Vagina (tissue), 2 donors: ENCODE measurements around the gene IL1RAPL1. TPM values are rescaled to one million over a fixed set of nuclear protein-coding genes. Genes with fewer than 3 reads are reported as not detected.

Source experiments
- DNase-seq, 2 donors: peaks; one replicate each; pipeline ENCODE4 v3.0.0-alpha.2; 2017; ENCODE audit errors: extremely low spot score in 2 of 2
- H3K27ac ChIP-seq: fragments of 200-600 bp; sonication (generic); one replicate; pipeline ENCODE4 v1.5.1; 2019
- H3K27me3 ChIP-seq: fragments of 200-600 bp; sonication (generic); one replicate; pipeline ENCODE4 v1.5.1; 2019
- H3K36me3 ChIP-seq, 2 donors: fragments of 200-600 bp; sonication (generic); one replicate each; pipeline ENCODE4 v1.5.1; 2017 to 2019
- H3K4me1 ChIP-seq: fragments of 200-600 bp; sonication (generic); one replicate; pipeline ENCODE4 v1.5.1; 2019
- H3K4me3 ChIP-seq, 2 donors: fragments of 200-600 bp; sonication (generic); 1 replicate in 1 of 2; 2 replicates in 1 of 2; pipeline ENCODE4 v1.5.1; 2016 to 2019
- H3K9me3 ChIP-seq: fragments of 200-600 bp; sonication (generic); one replicate; pipeline ENCODE4 v1.5.1; 2019
- CTCF ChIP-seq, 3 experiments: fragments of 450-650 bp in 2 of 3; fragments of 200-600 bp in 1 of 3; sonication (generic) in 1 of 3; IDR thresholded peaks; one replicate each; pipeline ENCODE4 v1.5.1; 2017 to 2019; ENCODE audit warnings: antibody characterized with exemption in 3 of 3, mild to moderate bottlenecking in 2 of 3, moderate library complexity in 2 of 3
- POLR2A ChIP-seq, 2 donors: fragments of 450-650 bp; IDR thresholded peaks; one replicate each; pipeline ENCODE4 v1.6.1; 2017; ENCODE audit warnings: antibody characterized with exemption in 2 of 2, mild to moderate bottlenecking in 2 of 2, moderate library complexity in 2 of 2
- POLR2AphosphoS5 ChIP-seq, 2 donors: sonication (generic); formaldehyde crosslinking; IDR thresholded peaks; one replicate each; pipeline ENCODE4 v1.9.0; 2017; ENCODE audit warnings: antibody characterized with exemption in 2 of 2, mild to moderate bottlenecking in 2 of 2, low read depth in 1 of 2; ENCODE audit not compliant: insufficient read depth in 1 of 2
- intact Hi-C: fragments of 100-400 bp; cut with DNase I; formaldehyde crosslinking; loops from one replicate; pipeline ENCODE4 v1.15.1; 2023
- total RNA-seq: library from RNA; depleted of rRNA; stranded (reverse); fragments of >200 nt; gene quantifications from one replicate; pipeline ENCODE4 v1.2.3, GENCODE V29; 2016

Gene IL1RAPL1
- total RNA-seq, 1 donor from 2014 or later = not detected

GRCh38 chrX:28960063-28960462, 372.8 kb downstream of the IL1RAPL1 start:
- H3K9me3 ChIP-seq = no peaks in the 10 kb centered on the region
- TF ChIP-seq POLR2A (IDR thresholded peaks at IDR 0.05) (no peak), POLR2AphosphoS5 (IDR thresholded peaks at IDR 0.05; ENCODE audit: insufficient read depth in 1 of 2, low read depth in 1 of 2) (no peak), CTCF (IDR thresholded peaks at IDR 0.05) (no peak)
- intact Hi-C loops = no loop called here
- DNase-seq = no peak
- no peak overlapping the region for H3K27ac ChIP-seq
- H3K36me3 ChIP-seq = no peaks in the 10 kb centered on the region
- H3K4me1 ChIP-seq = no peaks in the 10 kb centered on the region
- no peaks in the 10 kb centered on the region for H3K27me3 ChIP-seq
- no peak overlapping the region for H3K4me3 ChIP-seq

- no peaks in the 10 kb centered on the region for H3K27me3 ChIP-seq
- H3K9me3 ChIP-seq = no peaks in the 10 kb centered on the region
- H3K4me3 ChIP-seq = no peak overlapping the region
- no peak overlapping the region for H3K27ac ChIP-seq
- DNase-seq = no peak
- TF ChIP-seq POLR2A (IDR thresholded peaks at IDR 0.05) (no peak), POLR2AphosphoS5 (IDR thresholded peaks at IDR 0.05; ENCODE audit: insufficient read depth in 1 of 2, low read depth in 1 of 2) (no peak), CTCF (IDR thresholded peaks at IDR 0.05) (no peak)
- H3K36me3 ChIP-seq = no peaks in the 10 kb centered on the region
- intact Hi-C loops = no loop called here
- no peaks in the 10 kb centered on the region for H3K4me1 ChIP-seq
These were observed 379.1 kb downstream of the IL1RAPL1 start for GRCh38 chrX:28966331-28966730.

- DNase-seq = no peak
- intact Hi-C loops = no loop called here
- no peaks in the 10 kb centered on the region for H3K4me1 ChIP-seq
- H3K27ac ChIP-seq = no peak overlapping the region
- no peak for TF ChIP-seq CTCF (IDR thresholded peaks at IDR 0.05)
- TF ChIP-seq POLR2AphosphoS5 (IDR thresholded peaks at IDR 0.05; ENCODE audit: insufficient read depth in 1 of 2, low read depth in 1 of 2) = no peak
- no peak for TF ChIP-seq POLR2A (IDR thresholded peaks at IDR 0.05)
- no peak overlapping the region for H3K4me3 ChIP-seq
- no peaks in the 10 kb centered on the region for H3K36me3 ChIP-seq
- H3K27me3 ChIP-seq = no peaks in the 10 kb centered on the region
- no peaks in the 10 kb centered on the region for H3K9me3 ChIP-seq
These were observed 381.9 kb downstream of the IL1RAPL1 start for GRCh38 chrX:28969126-28969525.

GRCh38 chrX:28979877-28980276, 392.6 kb downstream of the IL1RAPL1 start:
- no peak overlapping the region for H3K4me3 ChIP-seq
- TF ChIP-seq POLR2A (IDR thresholded peaks at IDR 0.05) = no peak
- no peak for TF ChIP-seq POLR2AphosphoS5 (IDR thresholded peaks at IDR 0.05; ENCODE audit: insufficient read depth in 1 of 2, low read depth in 1 of 2)
- TF ChIP-seq CTCF (IDR thresholded peaks at IDR 0.05) = no peak
- H3K36me3 ChIP-seq = no peaks in the 10 kb centered on the region
- H3K4me1 ChIP-seq = no peaks in the 10 kb centered on the region
- intact Hi-C loops = no loop called here
- no peak for DNase-seq
- H3K27ac ChIP-seq = no peak overlapping the region
- no peaks in the 10 kb centered on the region for H3K9me3 ChIP-seq
- no peaks in the 10 kb centered on the region for H3K27me3 ChIP-seq

GRCh38 chrX:28981952-28982351, 394.7 kb downstream of the IL1RAPL1 start:
- Histone ChIP-seq H3K27ac (no peak overlapping the region), H3K27me3 (no peaks in the 10 kb centered on the region), H3K4me1 (no peaks in the 10 kb centered on the region), H3K9me3 (no peaks in the 10 kb centered on the region), H3K36me3 (no peaks in the 10 kb centered on the region), H3K4me3 (no peak overlapping the region)
- no peak for DNase-seq
- TF ChIP-seq POLR2A (IDR thresholded peaks at IDR 0.05) (no peak), POLR2AphosphoS5 (IDR thresholded peaks at IDR 0.05; ENCODE audit: insufficient read depth in 1 of 2, low read depth in 1 of 2) (no peak), CTCF (IDR thresholded peaks at IDR 0.05) (no peak)
- intact Hi-C loops = no loop called here
